IPS DF 19.7 (cell line): ENCODE results near the gene ALG9.
A peak's percentile ranks its signal among the peaks of the same experiment; 100 is the strongest.

Experiments used
- DNase-seq: peaks from one replicate; pipeline ENCODE4 v3.0.0-alpha.2; 2013; ENCODE audit warnings: low read depth, low spot score

The ALG9 gene

DNA sequence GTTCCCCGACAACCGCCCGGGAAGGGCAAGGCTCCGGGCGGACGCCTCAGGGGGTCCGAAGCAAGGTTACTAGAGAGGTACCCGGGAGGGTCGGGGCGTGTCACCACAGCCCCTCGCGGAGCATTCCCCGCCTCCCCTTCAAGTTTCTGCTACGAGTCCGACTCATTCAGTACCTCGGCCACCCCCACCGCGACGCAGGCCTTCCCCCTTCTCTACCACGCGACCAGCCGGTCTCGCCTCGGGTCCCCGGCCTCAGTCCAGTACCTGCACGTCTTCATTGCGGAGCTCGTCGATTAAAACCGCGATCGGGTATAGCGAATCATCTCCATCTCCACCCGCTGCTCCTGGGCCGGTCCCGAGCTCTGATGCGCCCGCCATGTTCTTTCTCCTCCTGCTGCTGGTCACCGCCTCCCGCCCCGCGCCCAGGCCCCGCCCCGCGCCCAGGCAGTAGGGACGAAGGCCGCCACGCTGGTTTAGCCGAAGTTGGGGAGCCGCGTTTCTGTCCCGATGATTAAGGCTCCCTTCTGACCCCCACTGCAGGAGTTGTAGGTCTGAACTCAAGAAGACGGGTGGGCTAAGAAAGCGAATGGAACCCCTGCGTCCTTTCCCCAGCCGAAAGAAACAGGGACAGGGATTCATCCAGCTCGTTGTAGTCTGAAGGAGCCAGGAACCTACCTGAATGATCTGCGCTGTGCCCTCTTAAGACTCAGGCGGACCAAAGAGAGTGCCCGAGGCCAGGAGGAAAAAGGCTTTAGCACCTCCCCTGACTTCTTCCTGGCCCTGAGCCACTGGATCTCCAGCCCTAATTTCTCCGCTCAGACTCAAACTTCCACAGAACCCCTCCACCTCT lies 105.2 kb downstream of the ALG9 start, which contains the start of gene PPP2R1B:
TSS of gene PPP2R1B (minus strand) at position 406 of the 850 bp plus-strand sequence. CDS start at position 378, 28 bp downstream.
- DNase-seq = peak; percentile 56

DNA sequence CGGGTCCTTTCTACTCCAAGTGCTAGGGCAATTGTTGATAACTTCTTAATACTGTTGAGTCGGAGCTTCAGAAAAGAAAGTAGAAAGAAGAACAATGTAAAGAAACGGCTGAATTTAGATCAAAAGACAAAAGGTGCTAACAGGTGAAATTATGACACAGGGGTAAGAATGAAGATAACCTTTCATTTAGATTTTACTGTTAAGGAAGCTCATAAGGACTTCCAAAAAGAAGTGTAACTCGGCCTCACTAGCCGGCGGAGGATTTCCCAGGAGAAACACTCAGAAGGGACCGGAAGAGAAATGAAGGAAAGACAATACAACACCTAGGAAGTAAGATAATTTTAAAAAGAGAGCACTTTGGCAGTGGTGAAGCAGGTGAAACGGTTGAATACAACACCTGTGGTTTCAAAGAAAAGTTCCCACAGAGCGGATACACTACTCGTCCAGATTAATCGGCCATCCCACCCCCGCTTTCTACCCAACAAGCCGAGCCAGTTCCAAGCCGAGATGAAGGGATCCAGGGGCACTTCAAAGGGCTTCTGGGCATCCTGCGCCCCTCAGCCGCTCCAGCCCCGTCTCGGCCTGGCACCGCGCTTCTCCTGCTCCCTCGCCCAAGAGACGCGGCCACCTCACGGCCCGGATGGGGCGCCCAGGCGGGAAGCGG lies 105.9 kb downstream of the ALG9 start:
- no peak for DNase-seq

DNA sequence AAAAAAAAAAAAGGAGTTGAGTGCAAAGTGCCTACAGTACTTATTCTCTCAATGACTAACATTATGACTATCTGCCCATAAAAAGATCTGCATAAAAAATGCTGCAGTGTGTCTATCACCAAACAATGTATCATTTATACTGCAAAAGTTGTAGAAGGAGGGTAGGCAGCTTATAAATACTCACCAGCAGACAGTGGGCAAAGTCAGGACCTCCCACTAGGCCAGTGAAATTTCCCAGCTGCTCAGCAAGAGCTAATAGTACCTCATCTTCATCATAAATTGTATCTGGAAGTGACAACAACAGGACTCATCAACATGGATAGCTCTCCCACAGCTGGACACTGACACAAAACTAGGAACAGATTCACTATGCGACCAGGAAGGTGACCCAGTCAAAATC lies 106.8 kb downstream of the ALG9 start:
- DNase-seq = no peak

DNA sequence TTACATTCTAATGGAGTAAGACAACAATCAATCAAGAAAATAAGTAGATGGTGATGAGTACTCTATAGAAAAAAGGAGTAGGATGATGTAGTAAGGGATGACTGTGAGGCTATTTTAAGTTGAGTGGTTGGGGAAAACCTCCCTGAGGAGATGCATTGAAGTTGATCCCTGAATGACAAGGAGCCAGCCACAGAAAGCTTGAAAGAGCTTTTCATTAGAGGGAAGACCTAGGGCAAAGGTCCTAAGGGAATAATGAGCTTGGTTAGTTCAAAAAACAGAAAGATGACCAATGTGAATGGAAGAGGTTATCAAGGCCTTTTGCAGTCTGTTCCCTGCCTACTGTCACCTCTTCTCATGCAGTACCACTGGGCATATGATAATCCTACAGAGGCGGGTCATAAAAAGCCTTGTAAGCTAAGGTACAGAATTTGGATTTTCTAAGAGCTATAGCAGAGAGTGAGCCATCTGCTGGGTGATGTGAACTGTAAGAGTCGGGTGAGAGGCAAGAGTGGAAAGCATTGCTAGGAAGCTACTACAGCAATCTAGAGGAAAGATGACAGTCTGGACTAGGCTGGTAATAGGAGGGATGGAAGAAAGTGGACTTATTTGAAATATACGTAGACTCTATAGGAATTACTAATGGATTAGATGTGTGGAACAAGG lies 108.3 kb downstream of the ALG9 start:
- no peak for DNase-seq

DNA sequence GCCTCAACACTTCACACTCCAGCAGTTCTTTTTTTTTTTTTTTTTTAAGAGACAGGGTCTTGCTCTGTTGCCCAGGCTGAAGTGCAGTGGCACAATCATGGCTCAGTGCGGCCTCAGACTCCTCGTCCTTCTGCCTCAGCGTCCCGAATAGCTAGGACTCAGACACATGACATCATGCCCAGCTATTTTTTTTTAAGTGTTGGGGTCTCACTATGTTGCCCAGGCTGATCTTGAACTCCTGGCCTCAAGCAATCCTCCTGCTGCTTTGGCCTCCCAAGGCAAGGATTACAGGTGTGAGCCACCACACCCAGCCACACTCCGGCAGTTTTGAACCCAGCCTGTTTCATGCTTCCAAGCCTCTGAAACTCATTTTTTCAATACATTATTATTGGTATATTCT lies 108.9 kb downstream of the ALG9 start:
- DNase-seq = no peak

DNA sequence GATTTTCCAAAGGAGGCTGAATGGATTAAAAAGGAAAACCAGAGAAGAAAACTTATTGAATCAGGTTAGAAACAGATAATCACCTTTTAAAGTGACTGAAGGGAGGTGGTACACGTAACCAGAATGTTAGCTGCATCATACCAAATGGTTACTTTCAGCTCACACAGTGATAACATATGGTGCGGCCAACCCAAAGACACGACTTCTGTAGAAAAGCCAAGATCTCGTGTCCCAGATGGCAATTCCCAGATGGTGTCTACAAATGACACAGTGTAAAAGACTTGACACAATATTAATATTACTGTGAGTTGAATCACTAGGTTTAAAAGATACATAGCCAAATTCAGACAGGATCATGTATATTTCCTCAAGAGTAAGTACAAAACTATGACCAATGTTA lies 110.3 kb downstream of the ALG9 start:
- no peak for DNase-seq

DNA sequence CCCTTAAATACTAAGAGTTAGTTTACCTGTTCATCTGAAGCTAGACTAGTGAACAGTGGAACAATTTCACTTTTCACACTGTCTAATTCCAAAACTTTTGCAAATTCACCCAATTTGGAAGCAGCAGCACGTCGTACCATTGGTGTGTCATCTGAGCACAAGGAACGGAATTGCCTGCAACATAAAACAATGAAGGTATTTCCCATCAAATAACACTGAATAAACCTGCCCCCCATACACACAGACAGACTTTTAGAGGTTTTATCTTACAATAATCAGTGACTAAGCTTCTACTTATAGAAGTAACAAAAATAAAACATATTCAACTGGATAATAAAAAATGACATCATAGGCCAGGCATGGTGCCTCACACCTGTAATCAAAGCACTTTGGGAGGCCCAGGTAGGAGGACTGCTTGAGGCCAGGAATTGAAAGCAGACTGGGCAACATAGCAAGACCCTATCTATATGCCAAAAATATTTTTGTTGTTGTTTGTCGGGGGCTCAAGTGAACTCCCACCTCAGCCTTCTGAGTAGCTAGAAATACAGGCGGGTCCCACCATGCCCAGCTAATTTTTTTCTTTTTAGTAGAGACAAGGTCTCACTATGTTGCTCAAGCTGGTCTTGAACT lies 111.5 kb downstream of the ALG9 start:
- no peak for DNase-seq

DNA sequence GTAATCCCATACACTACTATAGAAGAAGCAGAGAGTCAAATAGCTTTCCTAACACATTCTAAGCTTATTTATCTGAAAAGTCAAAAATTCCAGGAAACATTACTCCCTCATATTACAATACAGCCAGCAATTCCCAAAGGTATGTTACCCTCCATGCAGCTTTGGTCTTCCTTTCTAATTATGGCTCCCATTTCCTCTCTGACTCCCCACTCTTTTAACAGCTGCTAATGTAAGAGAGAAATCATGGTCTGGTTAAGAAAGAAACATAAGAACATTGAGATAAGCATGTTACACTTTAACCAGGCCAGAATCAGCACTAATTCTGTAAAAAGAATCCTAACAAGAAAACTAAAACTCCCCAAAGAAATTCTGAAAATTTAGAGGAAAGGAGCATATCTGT lies 112.0 kb downstream of the ALG9 start:
- DNase-seq = no peak

DNA sequence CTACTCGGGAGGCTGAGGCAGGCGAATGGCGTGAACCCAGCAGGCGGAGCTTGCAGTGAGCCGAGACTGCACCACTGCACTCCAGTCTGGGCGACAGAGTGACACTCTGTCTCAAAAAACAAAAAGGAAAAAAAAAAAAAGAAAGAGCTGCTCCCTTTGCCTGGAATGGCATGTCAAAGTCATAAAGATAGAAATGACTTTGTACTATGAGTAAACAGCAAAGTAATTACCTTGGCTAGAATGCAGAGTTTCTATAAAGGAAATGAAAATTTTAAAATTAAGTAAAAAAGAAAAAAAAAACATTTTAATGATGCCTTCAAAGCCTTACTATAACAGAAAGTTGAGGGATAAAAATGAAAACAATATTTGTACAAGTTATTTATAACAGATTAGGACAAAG lies 115.3 kb downstream of the ALG9 start:
- no peak for DNase-seq

DNA sequence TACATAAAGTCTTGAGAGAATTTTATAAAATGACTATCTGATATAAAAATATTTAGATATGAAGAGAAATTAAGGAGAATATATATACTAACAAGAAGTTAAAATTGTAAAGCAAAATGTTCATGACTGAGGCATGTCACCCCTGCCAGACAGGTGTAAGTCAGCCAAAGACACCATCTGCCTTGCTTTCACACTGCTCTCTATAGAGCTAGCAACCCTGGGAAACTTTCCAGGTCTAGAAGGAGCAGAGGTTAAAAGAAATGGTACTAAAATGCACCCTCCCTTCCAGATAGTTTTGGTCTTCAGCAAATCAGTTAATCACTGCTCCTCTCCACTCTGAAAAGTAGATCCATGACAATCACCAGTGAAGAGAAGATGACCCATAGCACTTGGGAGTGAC lies 121.7 kb downstream of the ALG9 start:
- DNase-seq = no peak

DNA sequence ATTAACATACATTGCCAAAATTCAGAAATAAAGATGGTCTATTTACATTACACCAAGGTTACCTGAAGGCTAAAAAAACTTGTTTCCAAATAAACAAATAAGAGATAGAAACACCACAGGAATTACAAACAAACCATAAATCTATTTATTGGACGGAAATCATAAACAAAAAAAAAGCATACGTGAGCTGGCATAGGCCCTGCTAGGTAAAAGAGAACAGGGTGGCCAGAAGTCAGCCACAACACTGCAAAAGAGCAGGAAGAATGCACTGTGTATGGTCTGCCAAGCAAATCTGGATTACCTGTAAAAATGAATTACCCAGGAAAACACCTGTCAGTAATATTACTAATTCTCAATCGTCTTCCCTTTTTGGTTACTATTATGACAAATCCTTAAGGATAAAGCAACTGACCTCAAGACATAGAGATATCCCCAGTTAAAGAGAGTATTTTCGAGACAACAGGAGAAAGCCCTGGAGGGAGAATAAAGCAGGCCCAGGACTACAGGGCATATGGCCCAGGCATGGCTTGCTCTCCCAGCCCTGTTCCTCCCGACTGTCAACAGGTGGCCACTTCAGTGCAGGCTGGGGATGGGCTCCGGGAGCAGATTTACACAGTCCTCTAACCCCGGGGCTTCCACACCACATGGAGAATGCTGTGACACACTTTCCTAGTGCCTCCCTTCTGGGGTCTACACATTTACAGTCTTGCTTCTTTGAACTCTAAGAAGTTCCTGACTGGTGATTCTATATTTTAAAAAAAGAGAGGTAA lies 123.2 kb downstream of the ALG9 start:
- DNase-seq = no peak

DNA sequence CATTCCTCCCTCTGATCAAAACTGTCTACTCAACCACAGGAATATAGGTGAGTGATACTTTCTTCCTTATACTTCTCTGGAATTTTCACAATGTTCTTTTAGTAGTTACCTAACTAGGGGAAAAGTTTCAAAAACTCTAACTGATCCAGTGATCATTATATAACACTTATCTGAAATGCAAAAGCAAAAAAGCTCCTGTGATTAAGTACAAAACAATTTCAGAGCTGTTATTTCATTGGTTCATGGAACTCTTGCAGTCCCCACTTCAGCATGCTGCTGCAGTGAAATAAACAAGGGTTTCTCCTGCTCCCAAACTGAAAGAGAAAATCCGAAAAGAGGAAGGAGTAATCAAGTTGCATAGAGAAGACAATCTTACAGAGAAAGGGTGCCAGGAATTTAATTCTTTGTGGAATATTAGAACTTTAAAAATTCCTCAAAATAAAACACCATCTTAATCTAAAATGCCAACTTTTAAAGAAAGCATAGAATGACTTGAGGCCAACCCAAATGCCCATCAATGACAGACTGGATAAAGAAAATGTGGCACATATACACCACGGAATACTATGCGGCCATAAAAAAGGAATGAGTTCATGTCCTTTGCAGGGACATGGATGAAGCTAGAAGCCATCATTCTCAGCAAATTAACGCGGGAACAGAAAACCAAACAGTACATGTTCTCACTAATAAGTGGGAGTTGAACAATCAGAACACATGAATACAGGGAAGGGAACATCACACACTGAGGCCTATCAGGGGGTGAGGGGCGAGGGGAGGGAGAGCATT lies 125.5 kb downstream of the ALG9 start:
- DNase-seq = no peak

DNA sequence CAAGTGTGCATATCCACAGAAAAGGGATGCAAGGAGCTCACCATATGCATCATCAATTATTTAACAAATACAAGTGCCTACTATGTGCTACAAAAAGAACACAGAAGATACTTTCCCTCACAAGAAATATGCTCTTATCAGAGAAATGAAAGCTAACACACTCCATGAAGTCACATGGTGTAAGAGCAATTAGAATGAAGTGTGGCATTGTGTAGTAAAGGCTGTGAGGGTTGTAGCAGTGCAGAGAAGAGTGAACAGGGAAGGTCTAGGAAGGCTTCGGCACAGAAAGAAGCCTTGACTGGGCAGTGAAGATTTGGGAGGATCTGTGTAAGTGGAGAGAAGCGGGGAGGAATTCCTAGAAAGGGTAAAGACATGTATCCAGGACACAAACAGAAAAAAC lies 127.7 kb downstream of the ALG9 start:
- DNase-seq = no peak

DNA sequence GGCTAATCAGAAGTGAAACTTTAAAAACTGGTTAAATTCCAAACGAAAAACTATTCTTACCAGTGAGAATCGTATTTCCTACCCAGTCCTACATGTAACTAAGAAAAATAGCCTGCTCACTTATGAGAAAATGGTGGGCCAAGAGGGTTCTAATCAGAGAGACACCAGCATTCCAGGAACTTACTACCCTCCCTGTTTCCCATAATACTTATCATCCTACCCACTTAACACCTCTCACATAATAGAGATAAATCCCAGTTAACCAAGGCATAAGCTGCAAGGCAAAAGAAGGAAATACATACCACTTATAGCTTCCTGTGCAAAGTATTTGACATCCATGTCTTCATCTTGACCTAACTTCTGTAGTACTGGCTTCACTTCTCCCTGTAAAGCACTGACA lies 129.6 kb downstream of the ALG9 start:
- no peak for DNase-seq

DNA sequence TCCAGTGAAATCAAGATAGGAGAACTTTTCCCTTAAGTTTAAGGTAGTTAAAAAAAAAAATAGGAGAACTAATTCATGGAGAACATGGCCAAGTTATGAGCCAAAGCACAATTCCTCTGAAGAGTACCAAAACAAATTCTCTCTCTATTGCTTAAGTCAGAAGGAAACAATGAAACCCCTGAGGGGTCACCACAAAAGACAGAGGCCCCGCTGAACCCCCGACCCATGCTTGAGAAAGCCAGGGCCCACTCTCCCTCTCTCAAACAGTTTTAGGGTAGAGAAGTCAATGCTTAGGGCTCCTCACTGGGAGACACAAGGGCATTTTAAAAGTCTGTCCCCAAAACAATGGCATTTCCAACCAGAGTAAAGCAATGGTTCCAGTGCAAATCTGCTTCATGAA lies 132.1 kb downstream of the ALG9 start:
- no peak for DNase-seq

DNA sequence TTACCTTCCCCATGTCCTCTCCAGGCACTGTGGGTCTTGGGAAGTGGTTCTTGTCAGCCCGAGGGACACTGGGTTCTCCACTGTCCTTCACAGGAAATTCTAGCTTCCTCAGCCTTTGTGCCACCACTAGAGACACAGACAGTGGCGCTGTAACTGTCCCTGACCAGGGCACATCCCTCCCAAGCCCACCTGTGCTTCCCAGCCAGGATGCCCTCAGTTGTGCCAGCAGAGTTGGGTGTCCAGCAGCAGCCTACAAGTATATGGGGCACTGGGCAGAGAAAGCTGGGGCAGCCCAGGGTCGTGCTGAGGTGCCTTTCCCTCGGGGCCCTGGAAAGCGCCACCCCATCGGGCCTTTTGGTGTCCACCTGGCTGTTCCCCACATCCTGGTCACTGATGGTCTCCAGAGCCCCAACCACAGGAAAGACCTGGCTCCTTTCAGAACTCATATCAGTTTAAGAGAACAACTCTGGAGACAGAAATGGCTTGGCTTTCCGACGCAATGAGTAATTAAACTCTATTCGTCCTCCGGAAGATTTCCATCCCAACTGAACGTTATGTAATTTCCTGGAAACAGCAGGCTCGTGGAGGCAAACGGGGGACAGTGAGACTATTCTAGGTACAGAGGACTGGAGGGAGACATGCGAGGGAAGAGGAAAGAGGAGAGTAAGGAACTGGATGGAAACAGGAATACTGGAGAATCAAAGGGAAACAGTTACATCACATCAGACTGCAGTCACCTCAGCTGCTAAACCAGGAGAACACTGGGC lies 133.8 kb downstream of the ALG9 start:
- no peak for DNase-seq

DNA sequence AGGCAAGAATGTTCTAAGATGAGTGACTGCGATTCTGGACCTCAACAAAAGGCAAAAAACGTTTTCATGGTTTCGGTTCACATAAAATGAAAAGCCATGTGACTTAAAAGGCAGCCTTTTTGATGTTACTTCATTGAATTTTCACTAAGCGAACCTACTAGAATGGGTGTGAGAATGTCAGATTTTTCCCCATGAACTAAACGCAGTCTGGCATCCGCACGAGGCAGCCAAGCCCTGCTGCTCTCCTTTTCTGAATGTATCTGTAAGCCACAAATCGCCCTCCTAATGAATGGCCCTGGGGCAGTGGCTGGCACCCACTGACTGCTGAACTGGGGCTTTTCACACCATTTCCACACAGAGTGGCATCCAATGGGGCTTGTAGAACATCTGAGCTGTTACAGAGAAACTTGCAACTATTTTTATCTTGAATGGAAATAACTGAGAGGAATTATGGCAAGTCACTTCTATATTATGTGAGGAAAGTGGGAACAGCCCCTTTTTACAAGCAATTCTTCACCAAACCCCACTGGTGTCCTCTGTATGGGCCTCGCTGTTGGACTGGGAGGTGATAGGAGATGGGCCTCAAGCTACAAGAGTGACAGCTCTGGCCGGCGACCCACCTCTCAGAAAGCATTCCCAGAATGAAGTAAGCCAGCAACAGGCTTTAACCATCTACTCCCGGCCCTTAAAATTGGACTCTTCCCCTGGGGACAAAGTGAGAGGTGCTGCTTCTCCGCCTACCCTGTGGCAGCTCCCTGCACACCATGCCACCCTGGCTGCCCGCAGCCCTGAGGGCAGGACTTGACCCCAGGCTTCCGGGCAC lies 134.5 kb downstream of the ALG9 start:
- no peak for DNase-seq
